HepG2 (cell line): Measurements from ENCODE around the gene CCND1. TPM values are rescaled to one million over a fixed set of nuclear protein-coding genes. Genes with fewer than 3 reads are reported as not detected.
A peak's percentile ranks its signal among the peaks of the same experiment; 100 is the strongest.

Experiments used
- ATF1 ChIP-seq: IDR thresholded peaks from 2 replicates; pipeline ENCODE4 v1.6.1; 2016; ENCODE audit warnings: mild to moderate bottlenecking, control low read depth
- CC2D1A ChIP-seq: sonication (generic); formaldehyde crosslinking; IDR thresholded peaks from 2 replicates; pipeline ENCODE4 v1.8.1; 2023; ENCODE audit warnings: mild to moderate bottlenecking, missing genetic modification reagents
- EEA1 ChIP-seq: sonication (generic); formaldehyde crosslinking; IDR thresholded peaks from 2 replicates; pipeline ENCODE4 v1.5.1; 2020; ENCODE audit warnings: mild to moderate bottlenecking, missing genetic modification reagents, borderline replicate concordance
- FLYWCH1 ChIP-seq: sonication (generic); formaldehyde crosslinking; IDR thresholded peaks from 2 replicates; pipeline ENCODE4 v1.8.1; 2023; ENCODE audit warnings: mild to moderate bottlenecking, missing genetic modification reagents
- HDAC1 ChIP-seq: sonication (generic); formaldehyde crosslinking; IDR thresholded peaks from 2 replicates; pipeline ENCODE4 v1.5.1; 2020; ENCODE audit warnings: mild to moderate bottlenecking, missing genetic modification reagents
- MAF1 ChIP-seq: sonication (generic); formaldehyde crosslinking; IDR thresholded peaks from 2 replicates; pipeline ENCODE4 v1.5.0; 2020; ENCODE audit warnings: missing genetic modification reagents, borderline replicate concordance
- MBNL3 ChIP-seq: fragments of 250-450 bp; sonication (Bioruptor Pico); conservative IDR thresholded peaks from 2 replicates; pipeline ENCODE4 v1.8.0; 2022; ENCODE audit warnings: mild to moderate bottlenecking, inconsistent platforms
- MED8 ChIP-seq: sonication (generic); formaldehyde crosslinking; IDR thresholded peaks from 2 replicates; pipeline ENCODE4 v1.8.1; 2023; ENCODE audit warnings: mild to moderate bottlenecking, missing genetic modification reagents; ENCODE audit not compliant: insufficient replicate concordance
- MXD4 ChIP-seq: IDR thresholded peaks from 2 replicates; pipeline ENCODE4 v1.6.1; 2016; ENCODE audit warnings: mild to moderate bottlenecking, missing biosample characterization, missing genetic modification reagents
- NFKB2 ChIP-seq: sonication (generic); formaldehyde crosslinking; IDR thresholded peaks from 2 replicates; pipeline ENCODE4 v1.4.0; 2020; ENCODE audit warnings: missing genetic modification reagents, borderline replicate concordance
- PAF1 ChIP-seq: IDR thresholded peaks from 2 replicates; pipeline ENCODE4 v1.6.1; 2016; ENCODE audit warnings: missing genetic modification reagents, missing compliant biosample characterization
- RBFOX2 ChIP-seq: fragments of 200-400 bp; formaldehyde crosslinking; IDR thresholded peaks from 2 replicates; pipeline ENCODE4 v1.6.1; 2017; ENCODE audit warnings: low read depth, mild to moderate bottlenecking, low read length
- SALL1 ChIP-seq: sonication (generic); formaldehyde crosslinking; IDR thresholded peaks from 2 replicates; pipeline ENCODE4 v1.8.0; 2022; ENCODE audit warnings: mild to moderate bottlenecking, missing genetic modification reagents
- SMYD3 ChIP-seq: sonication (generic); formaldehyde crosslinking; IDR thresholded peaks from 2 replicates; pipeline ENCODE4 v1.8.1; 2023; ENCODE audit warnings: mild to moderate bottlenecking, missing genetic modification reagents
- SOX13 ChIP-seq, 3 experiments: fragments of 450-650 bp in 1 of 3; sonication (generic) in 1 of 3; formaldehyde crosslinking in 1 of 3; IDR thresholded peaks in 2 of 3; conservative IDR thresholded peaks in 1 of 3; 2 replicates each; pipeline versions ENCODE4 v1.5.0 to v1.6.1; 2016 to 2020; ENCODE audit warnings: antibody characterized with exemption in 1 of 3, mild to moderate bottlenecking in 1 of 3, missing compliant biosample characterization in 1 of 3, missing genetic modification reagents in 1 of 3, moderate library complexity in 1 of 3
- TAF15 ChIP-seq: fragments of 200-400 bp; formaldehyde crosslinking; IDR thresholded peaks from one replicate; pipeline ENCODE4 v1.6.1; 2018; ENCODE audit warnings: mild to moderate bottlenecking, low read depth, low read length; ENCODE audit not compliant: poor library complexity, severe bottlenecking
- TMF1 ChIP-seq: sonication (generic); formaldehyde crosslinking; IDR thresholded peaks from 2 replicates; pipeline ENCODE4 v1.8.1; 2022; ENCODE audit warnings: low read depth, missing genetic modification reagents
- ZFAT ChIP-seq: sonication (generic); formaldehyde crosslinking; conservative IDR thresholded peaks from 2 replicates; pipeline ENCODE4 v1.8.1; 2023; ENCODE audit warnings: missing genetic modification reagents, inconsistent platforms
- ZFP36 ChIP-seq: fragments of 150-350 bp; IDR thresholded peaks from 2 replicates; pipeline ENCODE4 v1.6.1; 2018; ENCODE audit warnings: borderline replicate concordance, low read length, low read depth; ENCODE audit not compliant: partially characterized antibody
- ZNF30 ChIP-seq: sonication (generic); formaldehyde crosslinking; IDR thresholded peaks from 2 replicates; pipeline ENCODE4 v1.5.0; 2020; ENCODE audit warnings: mild to moderate bottlenecking, missing genetic modification reagents
- ZNF652 ChIP-seq: IDR thresholded peaks from 2 replicates; pipeline ENCODE4 v1.6.1; 2016; ENCODE audit warnings: low read depth, borderline replicate concordance
- ZNF737 ChIP-seq: sonication (generic); formaldehyde crosslinking; IDR thresholded peaks from 2 replicates; pipeline ENCODE4 v1.5.0; 2020; ENCODE audit warnings: missing genetic modification reagents, mild to moderate bottlenecking, borderline replicate concordance
- ZNF841 ChIP-seq: sonication (generic); formaldehyde crosslinking; IDR thresholded peaks from 2 replicates; pipeline ENCODE4 v1.8.1; 2023; ENCODE audit warnings: missing genetic modification reagents, borderline replicate concordance
- polyA plus RNA-seq, 8 experiments: library from polyadenylated mRNA; depleted of rRNA in 3 of 8; stranded (reverse) in 7 of 8; unstranded in 1 of 8; fragments of >200 nt; fragmentation: Illumina TruSeq in 4 of 8; extraction: Trizol in 4 of 8; gene quantifications; 2 replicates each; pipeline versions ENCODE4 v1.2.1 to v1.2.3, GENCODE V29; 2011 to 2016; ENCODE audit warnings: low read depth in 4 of 8, missing spikeins in 1 of 8, mixed read lengths in 1 of 8; ENCODE audit not compliant: insufficient read depth in 1 of 8
- total RNA-seq, 5 experiments: library from RNA; depleted of rRNA; stranded (reverse); fragments of >200 nt; fragmentation: Illumina TruSeq; extraction: Trizol; gene quantifications; 2 replicates each; pipeline ENCODE4 v1.2.3, GENCODE V29; 2016; ENCODE audit warnings: low read depth in 1 of 5
- TF ChIP-seq, protein P1 (sequence below): sonication (generic); formaldehyde crosslinking; IDR thresholded peaks from 2 replicates; pipeline ENCODE4 v1.8.0; 2022; ENCODE audit warnings: low read depth, missing genetic modification reagents
- TF ChIP-seq, protein P2 (sequence below): sonication (generic); formaldehyde crosslinking; IDR thresholded peaks from 2 replicates; pipeline ENCODE4 v1.4.0; 2020; ENCODE audit warnings: low read depth, mild to moderate bottlenecking, missing genetic modification reagents
- TF ChIP-seq, protein P3 (sequence below): sonication (generic); formaldehyde crosslinking; IDR thresholded peaks from 2 replicates; pipeline ENCODE4 v1.4.0; 2020; ENCODE audit warnings: missing genetic modification reagents

CCND1 gene
- total and polyA plus RNA-seq, 2 of the 13 experiments (the other 11 are each of a cell fraction or from before 2014, with no cell fraction given): 107 to 136 TPM

DNA sequence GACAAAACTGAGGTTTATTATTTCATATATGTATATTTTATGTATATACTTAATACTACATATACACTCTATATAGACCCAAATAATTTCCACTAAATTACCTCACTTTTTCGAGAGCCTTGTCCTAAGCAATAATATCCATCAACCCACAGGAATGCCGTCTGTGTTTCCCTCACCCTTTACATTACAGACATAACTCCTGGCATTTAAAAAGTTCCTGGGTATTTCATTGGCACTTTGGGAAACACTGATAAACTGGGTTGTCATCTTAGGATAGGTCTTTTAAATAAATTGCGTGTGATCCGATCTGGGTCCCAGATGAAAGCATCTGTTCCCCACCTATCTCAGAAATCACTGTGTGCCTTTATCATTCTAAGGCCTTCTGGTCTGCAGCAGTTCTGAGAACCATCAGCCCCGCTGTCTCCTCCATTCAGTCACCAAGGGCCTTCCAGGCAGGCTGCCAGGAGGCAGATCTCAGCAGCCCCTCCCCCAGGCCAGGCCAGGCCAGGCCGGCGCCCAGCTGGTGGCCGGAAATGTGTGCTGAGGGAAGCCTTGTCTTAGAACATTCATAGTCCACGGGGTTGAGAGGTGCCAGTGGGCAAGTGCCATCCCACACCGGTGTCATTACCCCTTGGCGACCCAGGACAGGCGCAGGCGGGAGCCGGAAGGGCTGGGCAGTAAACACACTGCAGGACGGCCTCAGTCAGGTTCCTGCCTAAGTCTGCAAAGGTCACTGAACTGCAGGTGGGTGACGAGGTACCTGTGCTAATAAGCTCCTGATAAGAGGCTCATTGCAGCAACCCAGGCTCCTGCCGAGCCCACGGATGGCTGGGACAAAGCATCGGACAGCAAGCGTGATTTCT is 59.6 kb downstream of the CCND1 start (continued):
- TF ChIP-seq ZNF652 (CRISPR knock-in tag) (no peak), SMYD3 (no peak), MED8 (CRISPR knock-in tag) (no peak), SOX13 (IDR thresholded peaks at IDR 0.05) (no peak), SOX13 (CRISPR knock-in tag; conservative IDR thresholded peaks at IDR 0.05 in 1 of 2, IDR thresholded peaks at IDR 0.05 in 1 of 2) (peak in 1 of 2 experiments; percentile 51; a peak in 2 of 4 replicates), HDAC1 (CRISPR knock-in tag) (peak; percentile 59; the same call in 1 of the 2 replicates), PAF1 (CRISPR knock-in tag) (no peak), MXD4 (CRISPR knock-in tag) (no peak), MAF1 (CRISPR knock-in tag) (no peak), ZFP36 (no peak), SALL1 (peak; percentile 81), ATF1 (no peak), CC2D1A (CRISPR knock-in tag) (no peak), ZFAT (CRISPR knock-in tag) (no peak), ZNF737 (CRISPR knock-in tag) (no peak; the same call in 1 of the 2 replicates), FLYWCH1 (CRISPR knock-in tag) (no peak), RBFOX2 (0 out of 2 replicates have a peak, but pooled peaks have one; percentile 37), ZNF30 (CRISPR knock-in tag) (no peak), ZNF841 (CRISPR knock-in tag) (no peak), EEA1 (CRISPR knock-in tag) (no peak; the same call in 1 of the 2 replicates), TMF1 (CRISPR knock-in tag) (no peak), MBNL3 (CRISPR knock-in tag) (no peak), NFKB2 (peak; percentile 60; the same call in 1 of the 2 replicates), TAF15 (no peak)
- TF ChIP-seq, protein P1, sequence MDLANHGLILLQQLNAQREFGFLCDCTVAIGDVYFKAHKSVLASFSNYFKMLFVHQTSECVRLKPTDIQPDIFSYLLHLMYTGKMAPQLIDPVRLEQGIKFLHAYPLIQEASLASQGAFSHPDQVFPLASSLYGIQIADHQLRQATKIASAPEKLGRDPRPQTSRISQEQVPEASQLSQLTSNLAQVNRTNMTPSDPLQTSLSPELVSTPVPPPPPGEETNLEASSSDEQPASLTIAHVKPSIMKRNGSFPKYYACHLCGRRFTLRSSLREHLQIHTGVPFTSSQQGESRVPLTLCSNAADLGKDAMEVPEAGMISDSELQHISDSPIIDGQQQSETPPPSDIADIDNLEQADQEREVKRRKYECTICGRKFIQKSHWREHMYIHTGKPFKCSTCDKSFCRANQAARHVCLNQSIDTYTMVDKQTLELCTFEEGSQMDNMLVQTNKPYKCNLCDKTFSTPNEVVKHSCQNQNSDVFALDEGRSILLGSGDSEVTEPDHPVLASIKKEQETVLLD: no peak
- TF ChIP-seq, protein P2, sequence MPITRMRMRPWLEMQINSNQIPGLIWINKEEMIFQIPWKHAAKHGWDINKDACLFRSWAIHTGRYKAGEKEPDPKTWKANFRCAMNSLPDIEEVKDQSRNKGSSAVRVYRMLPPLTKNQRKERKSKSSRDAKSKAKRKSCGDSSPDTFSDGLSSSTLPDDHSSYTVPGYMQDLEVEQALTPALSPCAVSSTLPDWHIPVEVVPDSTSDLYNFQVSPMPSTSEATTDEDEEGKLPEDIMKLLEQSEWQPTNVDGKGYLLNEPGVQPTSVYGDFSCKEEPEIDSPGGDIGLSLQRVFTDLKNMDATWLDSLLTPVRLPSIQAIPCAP (CRISPR knock-in tag): no peak
- TF ChIP-seq, protein P3, sequence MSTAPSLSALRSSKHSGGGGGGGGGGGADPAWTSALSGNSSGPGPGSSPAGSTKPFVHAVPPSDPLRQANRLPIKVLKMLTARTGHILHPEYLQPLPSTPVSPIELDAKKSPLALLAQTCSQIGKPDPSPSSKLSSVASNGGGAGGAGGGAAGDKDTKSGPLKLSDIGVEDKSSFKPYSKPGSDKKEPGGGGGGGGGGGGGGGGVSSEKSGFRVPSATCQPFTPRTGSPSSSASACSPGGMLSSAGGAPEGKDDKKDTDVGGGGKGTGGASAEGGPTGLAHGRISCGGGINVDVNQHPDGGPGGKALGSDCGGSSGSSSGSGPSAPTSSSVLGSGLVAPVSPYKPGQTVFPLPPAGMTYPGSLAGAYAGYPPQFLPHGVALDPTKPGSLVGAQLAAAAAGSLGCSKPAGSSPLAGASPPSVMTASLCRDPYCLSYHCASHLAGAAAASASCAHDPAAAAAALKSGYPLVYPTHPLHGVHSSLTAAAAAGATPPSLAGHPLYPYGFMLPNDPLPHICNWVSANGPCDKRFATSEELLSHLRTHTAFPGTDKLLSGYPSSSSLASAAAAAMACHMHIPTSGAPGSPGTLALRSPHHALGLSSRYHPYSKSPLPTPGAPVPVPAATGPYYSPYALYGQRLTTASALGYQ (CRISPR knock-in tag): no peak; the same call in 1 of the 2 replicates
